Liver (tissue), 3 donors: ENCODE measurements around the gene ZNF239.
"Not testable (repeated sequence)": the region's sequence is repeated elsewhere in the genome, so short reads cannot be mapped to it uniquely, and the experiment has no call there.

Experiments
- EGR1 ChIP-seq, 2 donors: IDR thresholded peaks; 2 replicates each; pipeline ENCODE4 v1.6.1; 2016 to 2018; ENCODE audit warnings: antibody characterized with exemption in 2 of 2, low read depth in 2 of 2
- FOXA1 ChIP-seq: IDR thresholded peaks from 2 replicates; pipeline ENCODE4 v1.6.1; 2016; ENCODE audit warnings: antibody characterized with exemption
- HNF4A ChIP-seq, 2 donors: conservative IDR thresholded peaks; 2 replicates each; pipeline ENCODE4 v1.6.1; 2016; ENCODE audit warnings: antibody characterized with exemption in 2 of 2, mild to moderate bottlenecking in 2 of 2
- HNF4G ChIP-seq: IDR thresholded peaks from 2 replicates; pipeline ENCODE4 v1.6.1; 2016; ENCODE audit warnings: antibody characterized with exemption
- RAD21 ChIP-seq, 2 donors: IDR thresholded peaks; 2 replicates each; pipeline ENCODE4 v1.6.1; 2016; ENCODE audit warnings: antibody characterized with exemption in 2 of 2, mild to moderate bottlenecking in 2 of 2
- RXRA ChIP-seq, 2 donors: IDR thresholded peaks; 2 replicates each; pipeline ENCODE4 v1.6.1; 2017 to 2018; ENCODE audit warnings: antibody characterized with exemption in 2 of 2, mild to moderate bottlenecking in 1 of 2
- TAF1 ChIP-seq: conservative IDR thresholded peaks from 2 replicates; pipeline ENCODE4 v1.6.1; 2016; ENCODE audit warnings: antibody characterized with exemption, mild to moderate bottlenecking
- TF ChIP-seq, protein P1 (sequence below): IDR thresholded peaks from 2 replicates; pipeline ENCODE4 v1.6.1; 2016; ENCODE audit warnings: antibody characterized with exemption
- TF ChIP-seq, protein P2 (sequence below): fragments of 150-350 bp; IDR thresholded peaks from 2 replicates; pipeline ENCODE4 v1.5.1; 2017; ENCODE audit warnings: improper control_type of control experiment, low read depth, low read length; ENCODE audit not compliant: missing input control
- TF ChIP-seq, protein P3 (sequence below): IDR thresholded peaks from 2 replicates; pipeline ENCODE4 v1.6.1; 2016; ENCODE audit warnings: antibody characterized with exemption
- donor health status: healthy.
- donor health status: healthy.

DNA sequence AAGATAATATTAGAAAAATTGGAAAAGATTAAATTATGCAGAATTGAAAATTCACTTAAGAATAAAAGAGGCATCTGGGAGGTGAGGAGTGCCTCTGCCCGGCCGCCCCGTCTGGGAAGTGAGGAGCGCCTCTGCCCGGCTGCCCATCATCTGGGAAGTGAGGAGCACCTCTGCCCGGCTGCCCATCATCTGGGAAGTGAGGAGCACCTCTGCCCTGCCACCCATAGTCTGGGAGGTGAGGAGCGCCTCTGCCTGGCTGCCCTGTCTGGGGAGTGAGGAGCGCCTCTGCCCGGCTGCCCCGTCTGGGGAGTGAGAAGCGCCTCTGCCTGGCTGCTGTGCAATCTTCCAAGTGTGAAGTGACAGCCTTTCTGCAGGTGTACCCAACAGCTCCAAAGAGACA lies 30.7 kb downstream of the ZNF239 start:
- TF ChIP-seq RAD21 (IDR thresholded peaks at IDR 0.05); HNF4A (conservative IDR thresholded peaks at IDR 0.05); HNF4G; EGR1 (IDR thresholded peaks at IDR 0.05; ENCODE audit: low read depth in 2 of 2); FOXA1; TAF1; RXRA (IDR thresholded peaks at IDR 0.05): not testable (repeated sequence)
- TF ChIP-seq, protein P1, sequence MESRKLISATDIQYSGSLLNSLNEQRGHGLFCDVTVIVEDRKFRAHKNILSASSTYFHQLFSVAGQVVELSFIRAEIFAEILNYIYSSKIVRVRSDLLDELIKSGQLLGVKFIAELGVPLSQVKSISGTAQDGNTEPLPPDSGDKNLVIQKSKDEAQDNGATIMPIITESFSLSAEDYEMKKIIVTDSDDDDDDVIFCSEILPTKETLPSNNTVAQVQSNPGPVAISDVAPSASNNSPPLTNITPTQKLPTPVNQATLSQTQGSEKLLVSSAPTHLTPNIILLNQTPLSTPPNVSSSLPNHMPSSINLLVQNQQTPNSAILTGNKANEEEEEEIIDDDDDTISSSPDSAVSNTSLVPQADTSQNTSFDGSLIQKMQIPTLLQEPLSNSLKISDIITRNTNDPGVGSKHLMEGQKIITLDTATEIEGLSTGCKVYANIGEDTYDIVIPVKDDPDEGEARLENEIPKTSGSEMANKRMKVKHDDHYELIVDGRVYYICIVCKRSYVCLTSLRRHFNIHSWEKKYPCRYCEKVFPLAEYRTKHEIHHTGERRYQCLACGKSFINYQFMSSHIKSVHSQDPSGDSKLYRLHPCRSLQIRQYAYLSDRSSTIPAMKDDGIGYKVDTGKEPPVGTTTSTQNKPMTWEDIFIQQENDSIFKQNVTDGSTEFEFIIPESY = not testable (repeated sequence)
- TF ChIP-seq, protein P2, sequence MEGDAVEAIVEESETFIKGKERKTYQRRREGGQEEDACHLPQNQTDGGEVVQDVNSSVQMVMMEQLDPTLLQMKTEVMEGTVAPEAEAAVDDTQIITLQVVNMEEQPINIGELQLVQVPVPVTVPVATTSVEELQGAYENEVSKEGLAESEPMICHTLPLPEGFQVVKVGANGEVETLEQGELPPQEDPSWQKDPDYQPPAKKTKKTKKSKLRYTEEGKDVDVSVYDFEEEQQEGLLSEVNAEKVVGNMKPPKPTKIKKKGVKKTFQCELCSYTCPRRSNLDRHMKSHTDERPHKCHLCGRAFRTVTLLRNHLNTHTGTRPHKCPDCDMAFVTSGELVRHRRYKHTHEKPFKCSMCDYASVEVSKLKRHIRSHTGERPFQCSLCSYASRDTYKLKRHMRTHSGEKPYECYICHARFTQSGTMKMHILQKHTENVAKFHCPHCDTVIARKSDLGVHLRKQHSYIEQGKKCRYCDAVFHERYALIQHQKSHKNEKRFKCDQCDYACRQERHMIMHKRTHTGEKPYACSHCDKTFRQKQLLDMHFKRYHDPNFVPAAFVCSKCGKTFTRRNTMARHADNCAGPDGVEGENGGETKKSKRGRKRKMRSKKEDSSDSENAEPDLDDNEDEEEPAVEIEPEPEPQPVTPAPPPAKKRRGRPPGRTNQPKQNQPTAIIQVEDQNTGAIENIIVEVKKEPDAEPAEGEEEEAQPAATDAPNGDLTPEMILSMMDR = not testable (repeated sequence)
- TF ChIP-seq, protein P3, sequence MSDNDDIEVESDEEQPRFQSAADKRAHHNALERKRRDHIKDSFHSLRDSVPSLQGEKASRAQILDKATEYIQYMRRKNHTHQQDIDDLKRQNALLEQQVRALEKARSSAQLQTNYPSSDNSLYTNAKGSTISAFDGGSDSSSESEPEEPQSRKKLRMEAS = not testable (repeated sequence)
